HG02981 (cell line): ENCODE data around the gene SLN.
"Not testable (repeated sequence)": the region's sequence is repeated elsewhere in the genome, so short reads cannot be mapped to it uniquely, and the experiment has no call there.

Source experiments
- ATAC-seq: cut with Tn5 transposase; IDR thresholded peaks from one replicate; pipeline ENCODE4 v1.9.1; 2021; ENCODE audit warnings: mild to moderate bottlenecking, moderate library complexity; ENCODE audit not compliant: unreplicated experiment

Gene SLN

DNA sequence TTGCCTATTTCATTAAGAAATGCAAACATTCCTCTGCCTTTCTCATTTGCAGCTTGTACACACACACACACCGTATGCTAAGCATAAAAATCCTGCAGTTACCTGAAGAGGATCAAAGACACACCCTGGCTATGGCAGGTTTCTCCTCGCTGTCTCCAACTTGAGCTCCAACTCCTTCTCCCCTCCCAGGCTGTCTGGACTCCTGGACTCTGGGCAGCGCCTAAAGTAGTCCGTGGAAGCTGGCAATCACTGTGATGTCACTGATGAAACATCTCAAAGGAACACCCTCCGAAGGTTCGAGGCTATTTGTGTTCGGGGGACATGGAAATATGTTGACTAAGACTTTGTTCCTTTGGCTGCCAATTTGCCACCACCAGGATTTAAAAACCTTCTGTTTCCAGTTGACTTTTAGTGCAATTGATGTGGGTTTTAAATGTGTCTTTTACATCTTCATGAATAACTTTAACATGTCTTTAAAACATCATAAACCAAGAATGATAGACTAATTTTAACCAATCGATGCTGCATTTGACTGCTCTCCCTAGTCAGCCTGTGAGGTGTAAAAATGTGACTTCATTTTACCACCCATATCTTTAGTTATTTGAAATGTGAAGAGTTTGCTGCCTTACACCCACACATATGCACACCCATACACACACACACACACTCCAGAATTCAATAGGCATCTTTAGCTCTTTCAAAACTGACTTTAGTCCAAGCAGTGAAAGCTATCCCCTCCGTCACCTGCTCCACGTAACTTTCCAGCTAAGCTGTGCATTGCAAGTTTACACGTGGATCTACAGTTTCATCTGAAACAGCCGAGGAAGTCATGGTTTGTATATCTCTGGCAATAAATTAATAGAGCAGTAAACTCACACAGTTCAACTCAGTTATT lies at the start of gene SLN:
Gene SLN, minus strand, starts transcription at position 196 of the 895 bp plus-strand sequence.
- ATAC-seq, result no peak

DNA sequence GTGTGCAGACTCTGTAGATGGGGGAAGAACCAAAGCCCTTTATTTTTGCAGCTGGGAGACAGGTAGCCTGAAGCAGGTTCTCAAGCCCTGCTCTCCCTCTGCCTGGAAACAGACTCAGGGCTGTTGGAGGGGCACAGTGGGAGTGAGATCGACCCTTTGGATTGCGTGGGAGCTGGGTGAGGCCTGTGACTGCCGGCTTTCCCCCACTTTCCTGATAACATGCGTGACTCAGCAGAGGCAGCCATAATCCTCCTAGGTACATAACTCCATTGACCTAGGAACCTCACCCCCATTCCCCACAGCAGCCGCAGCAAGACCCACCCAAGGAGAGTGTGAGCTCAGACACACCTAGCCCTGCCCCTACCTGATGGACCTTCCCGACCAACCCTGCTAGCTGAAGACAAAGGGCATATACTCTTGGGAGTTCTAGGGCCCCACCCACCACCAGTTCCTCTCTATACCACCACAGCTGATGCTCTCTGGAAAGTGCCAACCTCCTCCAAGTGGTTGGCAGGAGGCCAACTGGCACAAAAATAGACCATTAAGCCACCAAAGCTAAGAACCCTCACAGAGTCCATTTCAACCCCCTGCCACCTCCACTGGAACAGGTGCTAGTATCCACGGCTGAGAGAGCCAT lies 47.0 kb upstream of the SLN start:
- not testable (repeated sequence) for ATAC-seq

DNA sequence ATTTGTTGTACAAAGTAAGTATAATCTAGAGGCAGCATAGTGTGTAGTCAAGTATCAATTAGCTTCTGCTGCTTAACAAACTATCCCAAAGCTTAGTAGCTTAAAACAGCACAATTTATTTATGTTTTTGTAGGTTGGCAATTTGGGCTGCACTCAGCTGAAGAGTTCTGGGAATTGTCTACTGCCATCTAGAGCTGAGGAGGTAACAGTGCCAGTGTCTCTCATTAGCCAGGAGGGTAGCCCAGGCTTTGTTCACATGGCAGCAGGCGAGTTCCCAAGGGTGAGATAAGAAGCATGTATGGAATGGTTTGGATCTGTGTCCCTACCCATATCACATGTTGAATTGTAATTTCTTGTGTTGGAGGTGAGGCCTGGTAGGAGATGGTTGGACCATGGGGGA lies 45.8 kb upstream of the SLN start:
- no peak for ATAC-seq

DNA sequence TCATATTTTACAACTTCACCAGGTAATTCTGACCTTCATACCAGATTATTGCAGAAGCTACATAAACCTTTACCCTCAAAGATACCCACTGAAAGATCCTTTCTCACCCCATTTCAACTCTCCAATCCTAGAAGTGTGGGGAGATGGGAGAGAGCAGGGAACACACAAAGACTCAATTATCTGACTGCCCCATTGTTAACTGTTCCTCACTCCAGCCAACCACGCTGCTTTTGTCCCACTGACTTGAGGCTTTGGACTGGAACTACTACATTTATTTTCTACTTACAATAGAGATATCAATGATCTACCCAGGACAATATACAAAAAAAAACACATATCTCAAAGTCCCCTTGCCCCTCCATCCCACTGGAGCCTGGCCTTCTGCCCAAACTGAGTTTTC lies 44.7 kb upstream of the SLN start:
- ATAC-seq, result no peak

DNA sequence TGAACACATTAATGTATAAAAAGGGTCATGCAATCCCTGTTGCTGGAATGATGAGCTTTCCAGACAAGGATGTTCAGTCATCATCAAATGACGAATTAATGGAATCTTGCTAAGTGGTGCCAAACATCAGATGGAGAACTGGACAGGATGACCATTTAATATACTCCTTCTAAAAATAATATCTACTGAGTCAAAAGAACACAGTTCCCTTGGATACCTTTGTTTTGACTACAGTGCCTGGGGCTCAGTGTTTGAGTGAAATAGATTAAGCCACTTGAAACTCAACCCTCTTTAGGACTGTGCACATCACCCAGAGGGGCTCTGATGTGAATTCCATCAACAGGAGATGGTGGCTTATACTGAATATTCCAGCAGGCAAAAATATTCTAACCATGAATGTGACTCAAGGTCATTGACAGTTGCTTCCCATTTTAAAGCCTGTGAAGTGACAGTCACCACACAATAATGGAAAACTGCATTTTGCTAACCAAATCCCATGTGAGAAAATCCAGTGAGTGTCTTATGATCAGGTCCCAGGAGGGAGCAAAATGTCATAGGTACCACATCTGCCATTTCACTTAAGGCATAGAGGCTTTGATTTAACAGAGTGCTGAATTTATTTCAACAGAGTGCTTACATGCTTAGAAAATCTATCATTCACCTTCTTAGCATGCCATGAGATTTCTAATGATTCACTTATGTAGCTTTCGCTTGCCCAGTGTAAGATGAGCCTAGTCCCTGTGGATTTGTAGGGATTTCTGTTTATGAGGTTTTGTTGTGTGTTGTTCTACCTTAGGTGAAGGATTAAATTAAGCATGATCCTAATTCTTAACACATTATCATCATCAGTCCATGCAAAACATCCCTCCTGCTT lies 41.3 kb upstream of the SLN start:
- ATAC-seq, result no peak

DNA sequence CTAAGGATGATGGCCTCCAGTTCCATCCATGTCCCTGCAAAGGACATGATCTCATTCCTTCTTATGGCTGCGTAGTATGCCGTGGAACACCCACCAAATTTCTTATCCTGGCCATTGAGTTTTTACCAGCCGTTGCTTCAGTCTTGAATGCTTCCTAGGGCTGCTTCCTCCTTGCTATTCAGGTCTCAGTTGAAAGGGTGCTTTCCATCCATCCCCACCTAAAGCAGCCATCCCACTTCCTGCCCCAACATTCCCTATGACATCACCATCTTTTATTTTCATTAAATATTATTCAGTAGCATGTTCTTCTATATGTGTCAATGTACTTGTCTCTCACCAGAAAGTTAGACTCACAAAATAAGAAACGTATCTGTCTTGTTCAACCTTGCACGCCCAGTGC lies 40.7 kb upstream of the SLN start:
- ATAC-seq, result no peak

DNA sequence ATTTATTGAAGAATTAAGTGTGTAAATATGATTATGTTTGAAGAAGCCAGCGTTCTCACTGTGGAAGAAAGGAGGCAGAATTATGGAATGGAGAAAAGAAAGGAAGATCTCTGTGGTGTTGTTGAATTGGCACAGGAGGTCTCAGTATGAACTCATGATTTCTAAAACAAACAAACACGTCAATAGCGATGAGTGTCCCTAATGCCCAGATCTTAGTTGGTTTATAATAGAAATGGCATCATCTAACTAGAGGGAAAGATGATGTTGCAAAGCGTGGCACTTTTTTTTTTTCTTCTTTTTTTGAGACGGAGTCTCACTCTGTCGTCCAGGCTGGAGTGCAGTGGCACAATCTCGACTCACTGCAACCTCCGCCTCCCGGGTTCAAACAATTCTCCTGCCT lies 39.2 kb upstream of the SLN start:
- no peak for ATAC-seq

DNA sequence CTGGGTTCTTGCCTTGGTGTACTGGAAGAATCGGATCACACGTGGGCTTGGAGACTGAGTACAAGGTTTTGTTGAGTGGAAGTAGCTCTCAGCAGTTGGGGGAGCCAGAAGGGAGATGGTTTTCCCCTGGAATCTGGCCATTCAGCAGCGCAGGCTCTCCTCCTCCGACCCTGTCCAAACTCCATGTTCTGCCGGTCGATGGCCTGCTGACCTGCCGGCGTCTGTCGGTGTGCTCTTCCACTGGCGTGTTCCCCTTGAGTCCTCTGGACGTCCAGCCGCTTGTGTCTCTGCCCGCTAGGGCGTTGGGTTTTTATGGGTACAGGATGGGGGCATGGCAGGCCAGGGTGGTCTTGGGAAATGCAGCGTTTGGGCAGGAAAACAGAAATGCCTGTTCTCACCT lies 38.5 kb upstream of the SLN start:
- no peak for ATAC-seq

DNA sequence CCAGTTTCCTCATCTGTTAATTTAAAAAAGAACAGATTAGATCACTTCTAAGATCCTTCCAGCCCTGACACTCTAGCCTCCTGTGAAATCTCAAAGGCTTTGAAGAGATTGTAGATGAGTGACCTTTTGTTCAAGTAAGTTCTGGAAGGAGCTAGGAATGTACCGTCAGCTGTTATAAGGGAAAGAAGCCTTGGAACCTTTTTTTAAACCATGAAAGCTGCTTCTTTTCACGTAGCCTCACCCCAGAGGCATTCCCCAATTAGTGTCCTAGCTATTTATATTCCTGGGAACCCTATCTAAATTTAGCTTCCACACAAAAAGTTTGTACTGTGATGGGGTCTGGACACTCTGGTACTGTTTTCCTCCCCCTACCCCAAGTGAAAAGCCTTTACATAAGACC lies 35.8 kb upstream of the SLN start:
- ATAC-seq, result no peak

DNA sequence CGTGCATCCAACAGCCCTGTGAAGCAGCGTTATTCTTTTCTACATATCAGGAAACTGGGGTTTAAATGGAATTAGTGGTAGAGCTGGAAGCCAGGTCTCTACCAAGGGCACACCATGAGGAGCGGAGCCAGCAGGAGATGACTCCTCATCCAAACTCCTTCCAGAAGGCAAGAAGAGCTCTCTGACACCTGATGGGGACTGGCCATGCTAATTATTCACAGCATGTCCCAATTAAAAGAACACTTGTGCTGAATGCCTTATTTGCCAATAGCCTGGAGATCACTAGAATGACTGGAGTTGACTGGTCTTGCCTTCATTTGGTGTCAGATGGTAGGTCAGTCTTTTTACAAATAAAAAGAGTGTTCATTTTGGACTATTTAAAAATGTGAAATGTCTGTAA lies 32.9 kb upstream of the SLN start:
- ATAC-seq, result no peak

DNA sequence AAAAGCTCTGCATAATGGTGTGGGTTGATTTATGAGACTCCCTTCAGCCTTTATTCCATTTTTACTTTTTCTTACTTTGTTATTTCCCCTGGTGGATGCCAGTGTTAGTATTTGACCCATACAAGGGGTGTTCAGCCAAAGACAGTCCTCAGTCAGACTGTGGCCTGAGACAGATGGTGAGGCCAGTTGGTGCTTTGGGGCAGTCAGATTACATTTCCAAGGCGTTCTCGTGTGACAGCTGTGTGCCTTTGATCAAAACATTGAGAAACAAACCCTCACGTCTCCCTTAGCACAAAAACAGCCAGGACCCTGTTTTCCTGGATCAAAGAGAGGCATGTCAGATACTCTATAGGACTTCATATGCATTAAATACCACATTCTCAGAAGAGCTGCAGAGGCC lies 31.3 kb upstream of the SLN start:
- ATAC-seq, result no peak

DNA sequence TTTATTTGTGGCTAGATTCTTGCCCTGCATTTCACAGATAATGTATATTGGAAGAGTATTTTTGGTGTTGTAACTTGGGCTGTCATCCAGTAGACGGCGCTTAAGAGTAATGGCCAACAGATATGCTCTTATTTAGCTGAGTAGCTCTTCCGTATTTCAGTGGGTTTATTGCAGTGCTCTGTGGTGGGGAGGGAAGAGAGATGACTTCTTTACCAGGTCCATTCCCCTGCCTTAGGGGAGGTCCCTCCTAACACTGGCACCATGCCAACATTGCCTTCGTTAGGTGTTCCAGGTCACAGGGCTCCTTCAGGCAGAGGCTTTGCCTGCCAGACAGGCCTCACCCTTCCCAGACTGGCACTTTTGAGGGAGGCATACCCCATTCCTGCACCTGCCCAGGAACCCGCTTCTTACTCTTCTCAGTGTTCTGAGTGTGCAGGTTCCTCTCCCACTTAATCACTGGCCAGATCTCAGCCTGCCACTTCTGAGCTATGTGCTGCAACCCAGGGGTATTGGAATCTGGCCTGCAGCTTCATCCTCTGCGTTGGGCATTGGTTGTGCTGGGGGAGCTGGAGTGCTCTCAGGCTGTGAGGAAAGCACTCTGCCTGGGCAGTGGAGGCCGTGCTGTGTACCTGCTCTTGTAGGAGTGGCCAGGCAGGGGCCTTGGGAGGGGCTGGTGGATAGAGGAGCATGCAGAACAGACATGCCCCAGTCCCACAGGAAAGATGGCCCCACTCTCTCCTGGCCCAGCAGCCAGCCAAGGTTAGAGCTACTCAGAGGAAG lies 29.4 kb upstream of the SLN start:
- ATAC-seq, result peak; percentile 93

DNA sequence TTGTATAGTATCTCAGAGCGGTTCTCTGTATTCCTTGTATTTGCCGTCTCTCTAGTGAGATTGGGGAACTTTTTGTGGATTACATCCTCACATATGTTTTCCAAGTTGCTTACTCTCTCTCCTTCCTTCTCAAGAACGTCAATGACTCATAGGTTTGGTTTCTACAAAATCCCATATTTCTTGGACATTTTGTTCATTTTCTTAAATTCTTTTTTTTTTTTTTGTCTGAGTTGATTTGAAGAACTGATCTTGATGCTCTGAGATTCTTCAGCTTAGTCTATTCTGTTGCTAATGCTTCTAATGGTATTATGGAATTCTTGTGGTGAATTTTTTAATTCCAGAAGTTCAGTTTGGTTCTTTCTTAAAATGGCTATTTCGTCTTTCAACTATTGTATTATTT lies 28.4 kb upstream of the SLN start:
- no peak for ATAC-seq

DNA sequence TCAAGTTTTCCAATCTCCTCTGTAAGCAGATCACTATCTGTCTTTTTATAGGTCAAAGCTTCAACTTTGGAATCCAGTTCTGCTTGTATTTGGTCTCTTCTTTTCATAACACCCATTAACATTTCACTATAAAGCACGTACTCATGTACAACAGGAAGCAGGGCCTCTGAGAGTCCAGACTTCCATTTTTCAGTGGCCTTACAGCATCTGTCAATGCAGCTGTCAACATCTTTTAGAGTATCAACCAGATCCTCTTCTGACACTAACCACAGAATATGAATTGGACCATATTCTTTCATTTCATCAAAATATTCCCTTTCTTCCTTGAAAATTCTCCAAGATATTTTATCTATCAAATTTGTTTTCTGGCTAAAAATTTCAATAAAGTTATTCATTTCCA lies 24.7 kb upstream of the SLN start:
- no peak for ATAC-seq

DNA sequence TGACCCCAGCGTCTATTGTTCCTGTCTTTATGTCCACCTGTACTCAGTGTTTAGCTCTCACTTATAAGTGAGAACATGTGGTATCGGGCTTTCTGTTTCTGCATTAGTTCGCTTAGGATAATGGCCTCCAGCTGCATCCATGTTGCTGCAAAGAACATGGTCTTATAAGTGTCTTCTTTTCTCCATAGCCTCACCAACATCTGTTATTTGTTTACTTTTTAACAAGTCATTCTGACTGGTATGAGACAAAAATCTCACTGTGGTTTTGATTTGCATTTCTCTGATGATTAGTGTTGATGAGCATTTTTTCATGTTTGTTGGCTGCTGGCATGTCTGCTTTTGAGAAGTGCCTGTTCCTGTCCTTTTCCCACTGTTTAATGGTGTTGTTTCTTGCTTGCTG lies 21.7 kb upstream of the SLN start:
- ATAC-seq, result no peak

DNA sequence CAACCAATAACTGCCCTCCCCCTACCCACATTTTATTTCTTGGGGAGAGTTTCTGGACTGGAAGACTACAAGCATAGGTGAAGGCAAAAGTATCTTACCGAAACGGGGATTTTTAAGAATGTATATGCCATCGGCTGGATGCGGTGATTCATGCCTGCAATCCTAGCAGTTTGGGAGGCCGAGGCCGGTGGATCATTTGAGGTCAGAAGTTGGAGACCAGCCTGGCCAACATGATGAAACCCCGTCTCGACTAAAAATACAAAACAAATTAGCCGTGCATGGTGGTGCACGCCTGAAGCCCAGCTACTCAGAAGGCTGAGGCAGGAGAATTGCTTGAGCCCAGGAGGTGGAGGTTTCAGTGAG lies 20.8 kb upstream of the SLN start:
- ATAC-seq, result no peak

DNA sequence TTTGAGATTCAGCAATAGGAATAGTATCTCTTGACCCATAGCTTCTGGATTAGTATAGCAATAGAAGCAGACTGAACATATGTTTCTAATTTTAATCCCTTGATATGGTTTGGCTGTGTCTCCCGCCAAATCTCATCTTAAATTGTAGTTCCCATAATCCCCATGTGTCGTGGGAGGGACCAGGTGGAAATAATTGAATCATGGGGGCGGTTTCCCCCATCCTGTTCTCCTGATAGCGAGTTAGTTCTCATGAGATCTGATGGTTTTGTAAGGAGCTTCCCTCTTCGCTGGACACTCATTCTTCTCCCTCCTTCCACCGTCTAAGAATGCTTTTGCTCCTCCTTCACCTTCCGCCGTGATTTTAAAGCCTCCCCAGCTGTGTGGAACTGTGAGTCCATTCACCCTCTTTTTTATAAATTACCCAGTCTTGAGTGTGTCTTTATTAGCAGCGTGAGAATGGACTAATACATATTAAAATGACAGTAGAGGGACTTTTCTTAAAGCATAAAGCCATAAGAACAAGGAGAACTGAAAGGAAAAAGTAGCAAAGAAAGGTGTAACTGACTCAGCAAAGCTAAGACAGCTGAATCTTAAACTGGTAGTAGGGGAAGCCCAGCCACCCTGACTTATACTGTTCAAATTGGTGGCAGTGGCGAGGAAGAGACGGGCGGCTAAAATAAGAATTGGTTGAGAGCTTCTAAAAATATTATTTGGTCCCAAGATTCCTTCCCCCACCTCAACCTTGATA lies 20.3 kb upstream of the SLN start:
- no peak for ATAC-seq

DNA sequence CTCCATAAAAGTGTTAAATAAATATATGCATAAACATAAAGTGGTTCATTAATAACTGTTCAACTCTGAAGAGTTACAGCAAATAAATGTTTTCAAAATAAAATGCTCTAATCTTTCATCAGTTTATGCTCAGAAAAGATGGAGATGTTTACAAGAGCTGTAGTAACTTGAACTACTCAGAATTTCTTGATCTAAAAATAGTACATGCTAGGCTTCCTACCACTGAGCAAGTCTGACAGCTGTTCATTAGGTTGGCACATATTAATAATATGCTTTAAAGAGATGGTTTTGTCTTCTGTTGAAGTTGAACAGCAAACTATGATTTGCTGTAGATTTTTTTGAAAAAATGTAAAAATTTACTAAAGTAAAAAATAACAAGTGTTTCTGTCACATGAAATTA lies 10.8 kb upstream of the SLN start:
- no peak for ATAC-seq

DNA sequence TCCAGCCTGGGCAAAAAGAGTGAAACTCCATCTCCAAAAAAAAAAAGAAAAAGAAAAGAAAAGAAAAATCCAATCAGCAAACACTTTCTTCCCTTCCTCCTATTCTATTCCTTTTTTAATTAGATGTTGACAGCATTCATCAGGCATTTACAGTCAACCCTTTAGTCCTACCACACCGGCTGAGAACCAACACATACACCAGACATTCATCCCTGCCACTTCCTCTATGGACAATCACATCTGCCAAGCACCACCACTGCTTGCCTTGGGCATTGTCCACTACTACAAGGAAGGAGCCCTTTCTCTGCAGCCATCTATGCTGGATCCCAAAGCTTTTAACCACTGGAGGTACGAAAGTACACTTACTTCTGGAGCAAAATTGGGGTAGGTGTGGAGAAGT lies 9.4 kb upstream of the SLN start:
- no peak for ATAC-seq

DNA sequence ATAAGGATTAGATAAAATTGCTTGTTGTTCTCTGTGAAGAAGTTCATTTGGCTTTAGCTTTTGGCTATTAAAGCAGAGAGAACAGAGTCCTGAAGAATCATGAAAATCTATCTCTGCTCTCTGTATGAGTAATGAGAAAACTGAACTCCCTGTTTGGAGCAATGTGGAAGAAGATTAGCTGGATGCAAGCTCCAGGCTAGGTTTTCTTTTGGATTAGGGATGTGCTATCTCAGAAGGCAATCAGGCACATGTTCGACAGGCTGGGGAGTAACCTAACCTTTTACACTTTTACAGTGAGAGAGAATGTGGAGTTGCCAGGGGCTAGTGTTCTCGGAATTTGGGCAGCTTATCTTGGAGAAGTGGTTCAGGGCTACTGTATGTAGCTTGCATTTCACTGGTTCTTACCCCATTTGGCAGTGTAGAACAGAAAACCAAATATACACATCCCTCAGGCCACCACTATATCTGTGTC lies 8.5 kb upstream of the SLN start:
- ATAC-seq, result no peak
